ENCODE measurements around the gene HIPK2.

The HIPK2 gene

DNA sequence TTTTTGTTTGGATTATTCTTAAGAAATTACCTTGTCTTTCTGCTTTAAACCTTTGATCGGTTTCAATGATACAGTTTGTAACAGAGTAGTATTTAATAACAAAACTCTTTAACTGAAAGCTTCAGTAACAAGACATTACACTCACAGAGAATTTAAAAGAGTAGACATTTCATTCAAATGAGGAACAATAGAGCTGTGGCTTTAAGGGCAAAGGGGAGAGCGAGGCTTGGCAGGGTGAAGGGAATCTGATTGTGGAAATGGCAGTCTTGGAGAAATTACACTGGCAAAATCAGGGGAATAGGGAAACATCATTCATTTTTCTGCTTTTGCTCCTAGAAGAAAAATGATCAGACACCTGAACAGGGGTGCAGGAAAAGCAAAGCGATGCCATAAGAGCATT, 5.1 kb upstream of the HIPK2 start:
- DNase-seq, result no peak

DNA sequence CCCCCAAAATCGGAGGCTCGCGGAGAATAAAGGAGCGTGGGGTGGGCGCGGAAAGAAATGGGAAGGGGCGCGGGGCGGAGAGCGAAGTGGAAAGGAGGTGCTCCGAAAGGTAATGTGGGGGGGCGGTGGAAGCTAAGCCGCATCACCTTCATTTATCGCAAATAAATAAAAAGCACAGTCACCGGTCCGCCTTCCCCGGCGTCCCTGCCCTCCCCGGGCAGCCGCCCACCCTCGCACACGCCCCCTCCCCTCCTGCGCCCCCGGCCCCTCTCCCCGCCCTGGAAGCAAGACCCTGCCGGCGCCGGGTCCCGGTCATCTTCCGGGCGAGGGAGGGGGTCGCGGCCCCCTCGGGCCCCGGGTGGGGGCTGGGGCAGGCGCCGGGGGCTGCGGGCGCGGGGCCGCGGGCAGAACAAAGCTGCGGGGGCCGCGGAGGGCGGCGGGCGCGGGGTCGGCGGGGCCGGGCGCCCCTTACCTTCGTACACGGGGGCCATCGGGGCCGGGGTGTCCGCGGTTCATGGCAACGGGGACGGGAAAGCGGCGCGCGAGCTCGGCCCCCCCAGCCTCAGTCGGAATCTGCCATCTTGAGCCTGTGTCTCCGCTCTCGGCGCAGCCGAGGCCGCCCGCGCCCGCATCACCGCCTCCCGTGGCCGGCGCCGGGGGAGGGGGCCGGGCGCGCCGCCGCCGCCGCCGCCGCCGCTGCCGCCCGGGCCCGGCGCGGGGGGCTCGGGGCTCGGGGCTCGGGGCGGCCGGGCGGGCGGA, 486 bp downstream of the HIPK2 start:
- DNase-seq, result peak; percentile 50

DNA sequence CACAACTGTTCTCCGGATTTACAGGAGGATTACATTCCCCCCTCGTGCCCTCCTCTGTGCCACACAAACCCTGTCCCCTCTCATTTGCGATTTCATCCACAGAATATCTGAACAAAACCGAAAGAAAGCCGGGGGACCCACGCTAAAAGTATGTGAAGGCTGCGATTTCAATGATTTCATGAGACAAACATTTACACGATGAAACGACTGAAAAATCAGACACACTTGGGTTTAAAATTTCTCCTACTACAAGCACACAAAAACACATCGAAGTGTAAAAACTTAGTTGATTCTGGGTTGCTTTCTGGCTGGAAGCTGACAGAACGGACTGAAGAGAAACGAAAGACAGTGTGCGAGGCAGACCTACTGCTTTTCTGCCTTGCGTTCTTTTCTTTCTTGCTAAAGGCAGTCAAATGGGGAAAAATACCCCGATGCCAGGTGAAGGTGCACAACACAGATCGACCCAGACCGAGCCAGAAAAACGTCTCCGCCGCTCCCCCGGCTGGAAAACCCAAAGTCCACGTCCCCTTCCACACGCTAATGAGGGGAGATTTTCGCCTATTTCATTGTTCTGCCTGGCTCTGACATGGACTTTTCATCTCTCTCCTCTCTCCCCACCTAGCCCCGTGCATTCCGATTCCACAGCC, 1.2 kb downstream of the HIPK2 start:
- DNase-seq, result peak; percentile 28

DNA sequence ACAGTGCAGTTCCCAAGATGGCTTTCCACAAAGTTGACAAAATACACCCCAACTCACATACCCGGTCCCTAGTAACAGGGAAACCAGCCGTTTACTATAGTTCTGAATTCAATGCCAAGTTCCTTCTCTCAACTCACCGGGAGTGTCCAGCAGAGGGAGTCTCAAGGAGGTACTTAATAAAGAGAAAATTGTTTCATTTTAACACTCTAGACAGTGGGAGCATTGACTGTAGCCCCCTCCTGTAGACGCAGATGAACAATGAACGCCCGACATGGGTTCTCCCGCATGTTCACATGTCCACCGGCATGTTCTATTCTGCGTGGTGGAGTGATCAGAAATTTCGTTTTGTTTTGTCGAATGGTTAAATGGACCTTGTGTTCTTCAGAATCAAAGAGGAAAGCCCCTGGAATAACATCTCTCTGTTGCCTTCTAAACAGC, 1.9 kb downstream of the HIPK2 start:
- DNase-seq, result peak; percentile 71

DNA sequence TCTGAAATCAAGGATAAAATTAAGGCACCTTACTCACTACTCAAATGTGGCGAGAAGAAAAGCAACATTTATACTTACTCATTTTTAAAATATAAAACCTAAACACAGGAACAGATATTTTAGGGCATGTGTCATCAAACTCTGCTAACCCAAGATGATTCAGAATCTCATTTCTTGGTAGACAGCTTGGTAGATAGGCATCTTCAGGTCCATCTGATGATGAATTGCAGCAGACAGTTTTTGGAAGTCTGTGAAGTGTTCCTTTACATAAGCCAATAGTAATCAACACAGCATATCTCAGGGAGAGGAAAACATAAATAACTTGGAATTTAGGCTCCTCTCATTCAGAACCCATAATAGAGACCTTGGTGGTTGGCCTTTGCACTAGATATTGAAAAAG, 3.4 kb downstream of the HIPK2 start:
- DNase-seq, result no peak

DNA sequence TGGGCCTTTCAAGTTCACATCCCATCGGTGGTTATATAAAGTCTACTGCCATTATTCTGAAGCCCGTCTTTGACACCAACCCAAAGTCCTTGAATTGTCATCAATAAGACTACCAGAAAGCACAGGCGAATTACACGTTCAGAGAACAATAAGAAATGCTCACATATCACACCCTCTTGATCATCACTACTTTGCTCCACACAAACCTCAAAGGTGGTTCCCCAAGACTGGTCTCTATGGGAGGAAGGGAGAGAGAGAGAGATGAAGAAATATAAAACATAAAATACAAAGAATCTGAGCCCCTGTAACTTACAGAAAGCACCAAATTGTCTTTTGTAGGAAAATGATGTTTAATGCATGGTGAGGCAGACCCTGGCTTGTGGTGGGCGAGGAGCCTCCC, 4.4 kb downstream of the HIPK2 start:
- DNase-seq, result peak; percentile 23

DNA sequence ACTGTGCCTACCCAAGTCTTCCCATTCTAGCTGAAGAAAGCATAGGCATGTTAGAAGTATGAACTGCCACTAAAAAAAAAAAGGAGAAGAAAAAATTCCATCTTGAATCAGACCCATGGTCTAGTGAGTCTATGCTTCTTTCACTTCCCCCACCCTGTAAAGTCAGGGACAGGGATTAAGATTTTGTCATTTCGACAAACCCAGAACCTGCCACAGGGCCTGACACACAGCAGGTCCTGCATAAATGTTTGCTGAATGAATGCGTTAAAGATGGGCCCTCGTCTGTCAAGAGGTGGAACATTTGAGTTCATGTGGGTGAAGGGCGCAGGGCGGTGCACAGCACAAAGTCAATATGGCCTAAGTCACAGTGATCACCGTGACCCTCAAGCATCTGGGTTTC, 4.9 kb downstream of the HIPK2 start:
- no peak for DNase-seq

DNA sequence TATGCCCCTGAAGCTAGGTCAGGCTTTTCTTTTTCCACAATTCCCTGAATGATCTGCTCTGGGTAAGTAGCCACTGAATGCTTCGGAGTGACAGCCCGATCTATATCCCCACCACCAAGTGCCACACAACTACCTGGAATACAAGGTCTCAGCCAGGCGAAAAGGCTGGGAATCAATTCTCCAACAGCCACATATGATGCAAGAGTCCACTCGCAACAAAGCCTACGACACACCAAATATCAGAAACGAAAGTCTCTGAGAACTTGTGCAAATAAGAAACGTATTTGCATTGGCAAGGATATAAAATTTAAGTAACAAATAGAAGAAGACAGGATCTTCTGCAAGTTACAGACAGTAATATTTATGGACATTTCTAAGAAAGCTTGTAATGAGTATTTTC, 5.7 kb downstream of the HIPK2 start:
- no peak for DNase-seq

DNA sequence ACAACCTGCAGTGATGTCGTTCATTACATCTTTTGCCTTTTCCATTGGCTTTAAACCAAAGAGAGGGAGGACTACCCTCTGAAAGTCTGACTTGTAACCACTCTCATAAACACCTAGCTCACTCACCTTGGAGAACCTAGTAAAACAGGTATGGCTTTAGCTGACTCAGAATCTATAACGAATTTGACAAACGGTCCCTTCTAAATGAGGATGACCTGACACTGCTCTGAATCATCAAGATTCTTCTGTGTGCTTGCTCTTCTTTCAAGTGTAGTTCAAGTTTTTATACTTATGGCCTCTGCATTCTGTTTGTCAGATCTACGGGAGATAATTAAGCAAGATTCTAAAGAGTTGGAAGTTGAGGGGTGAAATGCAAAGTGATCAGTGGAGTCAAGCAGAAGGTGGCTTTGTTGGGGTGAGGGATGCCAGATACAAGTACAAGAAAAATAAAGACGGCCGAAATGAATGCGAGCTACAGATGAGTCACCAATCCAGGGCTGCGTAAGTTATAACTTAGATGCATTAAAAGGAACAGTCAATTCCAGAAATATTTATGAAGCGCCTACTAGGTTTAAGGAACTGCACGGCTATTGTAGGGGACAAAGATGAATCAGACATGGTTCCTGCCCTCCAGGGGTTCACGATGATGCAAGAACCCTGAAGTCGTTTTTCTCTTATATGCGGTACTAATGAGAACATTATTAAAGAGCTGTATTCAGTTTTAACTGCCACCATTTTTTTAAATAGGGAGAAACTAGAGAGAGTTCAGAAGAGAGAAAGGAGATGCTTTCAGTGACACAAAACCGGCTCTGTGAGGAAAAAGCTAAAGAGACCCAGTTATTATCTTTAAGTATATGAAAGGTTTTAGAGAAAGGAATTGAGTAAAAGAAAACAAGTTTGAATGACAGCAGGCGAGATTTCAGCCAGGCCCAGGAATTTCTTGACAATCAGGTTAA, 6.5 kb downstream of the HIPK2 start:
- no peak for DNase-seq

DNA sequence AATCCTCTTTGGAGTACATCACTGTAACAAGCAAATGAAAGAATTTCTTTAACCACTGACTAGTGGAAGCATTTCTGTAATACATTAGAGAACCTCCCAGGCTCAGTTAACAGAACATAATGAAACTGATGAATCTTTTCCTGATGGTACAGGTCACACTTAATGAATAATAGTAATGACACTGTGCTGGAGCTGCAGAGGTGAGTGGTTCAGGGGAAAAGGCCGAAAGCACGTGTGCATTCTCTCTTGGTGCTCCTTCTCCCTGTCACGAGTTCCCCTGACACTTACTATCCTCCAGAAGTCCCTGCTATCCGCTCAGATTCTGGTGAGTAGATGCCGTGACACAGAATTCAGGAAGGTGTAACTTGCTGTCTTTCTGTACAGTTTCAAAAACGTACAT, 8.0 kb downstream of the HIPK2 start:
- no peak for DNase-seq

DNA sequence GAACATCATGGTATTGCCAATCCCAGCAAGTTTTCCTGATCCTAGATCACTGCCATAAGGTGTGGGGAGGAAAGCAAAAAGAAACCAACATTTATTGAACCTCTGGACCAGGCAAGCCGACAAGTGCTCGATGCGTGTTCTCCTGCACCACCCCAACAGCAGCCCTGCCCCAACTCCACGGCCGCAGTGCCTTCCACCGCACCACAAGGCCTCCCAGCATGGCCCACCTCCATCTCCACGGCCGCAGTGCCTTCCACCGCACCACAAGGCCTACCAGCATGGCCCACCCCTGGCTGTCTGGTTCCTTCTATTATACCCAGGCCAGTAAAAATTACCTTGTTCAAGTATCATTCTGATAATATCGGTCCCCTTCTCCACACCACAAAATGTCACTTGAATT, 8.7 kb downstream of the HIPK2 start:
- DNase-seq, result no peak

DNA sequence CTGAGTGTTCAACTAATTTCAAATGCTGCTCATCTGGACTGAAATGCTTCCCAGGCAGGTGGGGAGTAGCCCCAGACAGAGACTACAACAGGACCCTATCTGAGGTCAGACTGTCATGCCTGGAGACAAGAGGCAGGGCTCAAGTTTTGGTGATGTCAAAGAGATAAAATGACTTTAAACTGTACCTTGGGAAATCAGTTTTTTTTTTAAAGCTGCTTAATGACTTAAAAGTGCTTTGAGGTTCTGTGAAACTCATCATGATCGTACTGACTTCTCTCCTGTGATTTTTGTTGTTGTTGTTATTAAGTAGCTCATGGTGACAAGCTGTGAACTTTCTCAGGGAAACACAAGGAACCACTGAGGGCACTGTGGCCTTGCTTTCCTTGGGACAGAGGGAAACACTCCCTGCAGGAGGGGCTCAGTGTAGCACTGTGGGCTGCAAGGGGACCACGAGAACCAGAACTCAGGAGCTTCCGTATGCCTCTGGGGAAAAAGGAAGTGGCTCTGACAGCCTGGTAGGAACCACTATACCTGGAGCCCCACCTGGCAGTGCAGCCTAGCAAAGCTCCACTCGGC, 9.5 kb downstream of the HIPK2 start:
- DNase-seq, result no peak

DNA sequence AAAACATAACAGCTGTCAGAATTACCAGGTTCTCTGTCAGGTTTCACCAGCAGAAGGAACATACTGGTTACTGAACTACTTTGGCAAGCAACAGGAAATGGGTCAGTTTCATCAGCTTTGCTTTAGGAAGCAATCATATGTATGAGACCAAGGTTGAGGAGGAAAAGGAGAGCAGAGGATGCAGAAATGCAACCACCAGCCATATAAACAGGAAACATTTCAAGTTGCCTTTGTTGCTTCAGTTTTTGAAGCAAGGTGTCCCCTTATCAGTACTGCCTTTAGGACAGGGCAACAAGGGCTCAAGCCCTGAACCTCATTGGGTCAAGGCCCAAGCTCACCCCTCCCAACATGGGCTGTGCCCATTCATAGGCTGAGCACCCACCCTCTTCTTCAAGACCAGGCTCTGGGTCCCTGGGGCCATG, 10.2 kb downstream of the HIPK2 start:
- DNase-seq, result peak; percentile 40

DNA sequence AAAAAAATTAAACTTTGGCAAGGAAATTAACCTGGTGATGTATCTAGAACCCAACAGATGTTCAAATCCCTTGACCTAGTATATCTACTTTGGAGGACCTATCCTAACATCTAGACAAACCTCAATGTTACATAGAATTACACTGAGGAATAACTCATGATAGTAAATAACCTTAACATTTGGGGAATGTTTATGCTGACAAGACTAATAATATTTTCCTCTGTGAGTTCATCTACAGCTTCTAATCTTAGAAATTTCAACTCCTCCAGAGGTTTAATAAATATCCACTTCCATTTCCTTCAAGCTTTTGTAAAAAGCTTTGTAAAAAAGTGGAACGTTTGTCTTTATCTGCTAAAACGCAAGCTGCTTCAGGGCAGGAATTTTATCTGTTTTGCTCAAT, 12.7 kb downstream of the HIPK2 start:
- no peak for DNase-seq

DNA sequence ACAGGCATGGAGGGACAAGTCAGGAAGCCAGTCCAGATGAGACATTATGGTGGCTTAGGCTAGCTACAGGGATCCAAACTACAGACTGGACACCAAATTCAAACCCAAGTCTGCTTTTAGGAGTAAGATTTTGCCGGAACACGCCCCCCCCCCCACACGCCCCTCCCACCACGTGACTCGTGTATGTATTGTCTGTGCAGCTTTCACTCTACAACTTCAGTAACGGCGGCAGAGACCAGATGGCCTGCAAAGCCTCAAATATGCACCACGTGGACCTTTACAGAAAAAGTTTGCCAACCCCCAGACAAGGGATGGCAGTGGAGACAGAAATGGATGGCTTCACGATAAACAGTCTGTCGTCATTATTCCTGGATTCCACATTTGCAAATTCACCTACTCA, 14.5 kb downstream of the HIPK2 start:
- DNase-seq, result no peak

DNA sequence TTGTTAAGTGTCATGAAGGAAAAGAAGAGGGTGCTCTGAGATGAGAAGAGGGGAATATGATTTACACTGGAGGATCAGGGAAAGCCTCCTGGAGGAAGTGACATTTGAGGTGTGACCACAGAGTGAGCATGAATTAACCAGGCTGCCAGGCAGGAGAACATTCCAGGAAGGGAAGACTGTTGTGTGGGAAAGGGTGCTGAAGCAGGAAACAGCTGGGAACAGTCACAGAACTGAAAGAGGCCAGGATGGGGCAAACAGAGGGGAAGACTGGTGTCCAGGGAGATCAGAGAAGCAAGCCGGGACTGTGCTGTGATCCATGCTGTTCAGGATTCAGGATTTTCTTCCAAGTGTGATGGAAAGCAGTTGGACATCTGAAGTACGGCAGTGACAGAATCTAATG, 14.9 kb downstream of the HIPK2 start:
- DNase-seq, result no peak

DNA sequence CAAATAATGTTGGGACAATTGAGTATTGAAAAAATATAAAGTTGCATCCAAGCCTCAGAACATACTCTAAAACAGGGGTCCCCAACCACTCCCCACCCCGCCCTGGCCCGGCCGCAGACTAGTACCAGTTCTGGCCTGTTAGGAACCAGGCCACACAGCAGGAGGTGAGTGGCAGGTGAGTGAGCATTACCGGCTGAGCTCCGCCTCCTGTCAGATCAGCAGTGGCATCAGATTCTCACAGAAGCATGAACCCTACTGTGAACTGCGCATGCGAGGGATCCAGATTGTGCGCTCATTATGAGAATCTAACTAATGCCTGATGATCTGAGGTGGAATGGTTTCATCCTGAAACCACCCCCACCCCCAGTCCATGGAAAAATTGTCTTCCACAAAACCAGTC, 19.4 kb downstream of the HIPK2 start:
- no peak for DNase-seq

DNA sequence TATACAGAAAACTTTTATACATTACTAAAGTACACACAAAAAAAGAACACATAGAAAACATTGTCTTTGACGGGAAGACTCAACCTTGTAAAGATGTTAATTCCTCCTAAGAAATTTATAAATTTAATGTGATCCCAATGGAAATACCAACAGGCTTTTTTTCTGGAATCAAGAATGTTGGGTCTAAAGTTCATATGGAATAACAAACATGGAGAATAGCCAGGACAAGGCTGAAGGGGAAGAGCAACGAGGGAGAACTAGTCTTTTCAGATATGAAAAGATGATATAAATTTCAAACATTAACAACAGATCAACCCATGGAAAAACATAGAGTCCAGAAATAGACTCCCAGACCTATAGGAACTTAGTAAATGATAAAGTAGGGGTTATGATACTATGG, 19.8 kb downstream of the HIPK2 start:
- DNase-seq, result no peak

DNA sequence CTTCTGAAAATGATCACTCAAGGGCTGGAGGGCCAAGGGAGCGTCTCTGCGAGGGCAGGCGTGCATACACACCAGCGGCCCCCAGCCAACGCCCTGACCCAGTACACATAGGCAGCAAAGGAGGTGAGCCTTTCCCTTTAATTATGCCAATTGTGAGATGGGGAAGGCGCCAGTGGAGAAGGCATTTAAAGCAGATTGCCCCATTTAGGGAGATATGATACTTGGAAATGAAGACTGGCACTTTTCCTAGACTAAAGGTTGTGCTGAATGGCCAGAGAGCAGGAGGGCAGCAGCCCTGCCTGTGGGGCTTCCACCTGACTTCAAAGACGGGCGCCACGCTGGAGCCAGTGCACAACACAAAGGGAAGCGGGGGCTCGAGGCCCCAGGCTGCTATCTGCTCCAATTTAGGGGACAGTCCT, 24.1 kb downstream of the HIPK2 start:
- DNase-seq, result no peak

DNA sequence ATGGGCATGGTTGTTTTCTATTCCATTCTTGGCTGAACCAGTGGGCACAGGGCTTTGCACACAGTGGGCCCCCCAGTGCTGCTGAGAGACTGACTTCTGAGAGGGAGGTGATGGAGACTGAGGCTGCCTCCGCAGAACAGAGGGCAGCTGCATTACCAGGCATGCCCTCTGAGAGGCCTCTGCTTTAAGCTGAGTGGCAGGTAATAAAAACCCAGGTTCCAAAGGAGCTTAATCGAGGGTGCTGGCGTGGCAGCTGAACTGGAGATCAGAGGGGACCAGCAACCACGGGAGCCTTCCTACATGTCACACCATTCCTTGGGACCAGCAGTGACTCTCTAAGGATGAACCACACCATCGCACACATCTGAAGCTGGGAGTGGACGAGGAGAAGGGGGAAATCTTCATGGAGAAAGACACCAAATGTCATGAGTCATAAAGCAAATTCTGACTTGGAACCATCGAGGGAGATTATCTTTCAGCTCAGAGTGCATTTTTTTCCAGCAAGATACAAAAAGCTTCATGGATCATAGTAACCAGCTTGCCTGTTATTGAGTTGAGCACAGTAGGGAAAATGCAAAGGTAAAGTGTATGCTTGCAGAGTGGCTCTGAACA, 24.6 kb downstream of the HIPK2 start:
- DNase-seq, result no peak

DNA sequence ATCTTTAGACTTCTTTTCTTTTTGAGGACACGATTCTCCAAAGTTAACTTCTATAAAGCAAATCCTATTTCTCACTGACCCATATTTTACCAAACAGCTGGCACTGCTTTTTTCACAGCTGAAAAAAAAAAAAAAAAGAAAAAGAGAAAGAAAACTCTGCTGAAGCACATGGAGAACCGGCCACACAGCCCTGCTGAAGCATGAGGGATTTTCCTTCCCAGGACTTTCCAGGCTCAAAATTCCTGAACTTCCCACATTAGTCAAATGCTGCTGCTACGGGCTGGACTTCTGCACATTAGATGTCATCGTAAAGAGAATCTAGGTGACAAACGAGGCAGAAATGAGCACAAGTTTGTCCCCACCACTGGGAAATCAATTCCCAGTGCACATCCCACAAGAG, 25.2 kb downstream of the HIPK2 start:
- DNase-seq, result no peak

DNA sequence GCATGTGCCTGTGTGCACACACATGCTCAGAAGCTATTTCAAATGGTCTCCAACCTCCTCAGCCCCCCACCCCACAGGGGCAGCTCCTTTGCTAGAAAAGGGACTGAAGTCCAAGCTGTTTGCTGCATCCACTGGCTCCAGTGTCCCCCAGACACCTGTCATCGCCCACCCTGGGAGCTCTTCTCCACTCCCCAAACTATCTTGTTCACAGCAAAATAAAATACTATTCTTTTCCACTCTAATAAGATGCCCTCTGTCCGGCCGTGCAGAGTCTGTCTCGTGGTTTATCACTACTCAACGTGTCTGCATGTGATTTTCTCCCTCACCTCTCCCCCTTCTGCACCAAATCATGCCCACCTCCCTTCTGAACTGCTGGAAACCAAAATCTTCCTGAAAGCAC, 25.6 kb downstream of the HIPK2 start:
- DNase-seq, result no peak

Measured in CD4-positive, alpha-beta T cell treated with Interleukin-21 for 1 hour (primary cell).